MCF 10A (cell line): ENCODE measurements around the gene NTM. TPM values are rescaled to one million over a fixed set of nuclear protein-coding genes. Genes with fewer than 3 reads are reported as not detected.

Experiments used
- BruUV-seq: library from RNA; stranded (reverse); fragments of 400-500 nt; replicated peaks from 2 replicates; lab custom pipeline; 2021; lab: Mats Ljungman, UMichigan
- CTCF ChIA-PET: fragments of 300-600 bp; sonication (Branson Sonifier 250); formaldehyde crosslinking; extraction: SDS; loops from one replicate; lab custom pipeline; 2021; ENCODE audit warnings: antibody characterized with exemption, inconsistent platforms; lab: Yijun Ruan, JAX
- POLR2A ChIA-PET: fragments of 300-600, 350-650 bp; sonication (Branson Sonifier 250); formaldehyde crosslinking; extraction: SDS; loops from one replicate; lab custom pipeline; 2020; ENCODE audit warnings: antibody characterized with exemption, inconsistent platforms; lab: Yijun Ruan, JAX
- DNase-seq: peaks from one replicate; pipeline ENCODE4 v3.0.0-alpha.2; 2018; ENCODE audit not compliant: unreplicated experiment
- H3K27ac Mint-ChIP-seq: one replicate; pipeline ENCODE4 v1.8.0; 2022; ENCODE audit warnings: mild to moderate bottlenecking, low read depth, mixed read lengths; ENCODE audit not compliant: unreplicated experiment
- H3K27me3 Mint-ChIP-seq: one replicate; pipeline ENCODE4 v1.8.0; 2022; ENCODE audit warnings: mixed read lengths; ENCODE audit not compliant: insufficient read depth, unreplicated experiment
- H3K36me3 Mint-ChIP-seq: one replicate; pipeline ENCODE4 v1.8.0; 2022; ENCODE audit warnings: mild to moderate bottlenecking, moderate library complexity, mixed read lengths; ENCODE audit not compliant: insufficient read depth, unreplicated experiment
- H3K4me1 Mint-ChIP-seq: one replicate; pipeline ENCODE4 v1.8.0; 2022; ENCODE audit warnings: mixed read lengths; ENCODE audit not compliant: insufficient read depth, unreplicated experiment
- H3K4me3 Mint-ChIP-seq: one replicate; pipeline ENCODE4 v1.8.0; 2022; ENCODE audit warnings: mild to moderate bottlenecking, moderate library complexity, mixed read lengths; ENCODE audit not compliant: unreplicated experiment
- H3K9me3 Mint-ChIP-seq: one replicate; pipeline ENCODE4 v1.8.0; 2022; ENCODE audit warnings: mixed read lengths; ENCODE audit not compliant: unreplicated experiment
- CTCF ChIP-seq: fragments of 200-600 bp; IDR thresholded peaks from one replicate; pipeline ENCODE4 v1.8.0; 2022; ENCODE audit warnings: antibody characterized with exemption, mild to moderate bottlenecking; ENCODE audit not compliant: unreplicated experiment
- intact Hi-C: fragments of 100-400 bp; cut with micrococcal nuclease; formaldehyde crosslinking; loops from 2 replicates; pipeline ENCODE4 v1.14.1; 2022
- total RNA-seq: library from RNA; stranded (reverse); gene quantifications from 2 replicates; pipeline ENCODE4 v1.2.3, GENCODE V29; 2022

Gene NTM
- total RNA-seq, 1 experiment from 2014 or later: not detected

- Mint-ChIP-seq H3K9me3 (peaks cover 26% of the 10 kb centered on the region), H3K36me3 (no peaks in the 10 kb centered on the region), H3K4me1 (no peaks in the 10 kb centered on the region), H3K27me3 (no peaks in the 10 kb centered on the region), H3K27ac (no peak overlapping the region), H3K4me3 (no peak overlapping the region)
- no peak for TF ChIP-seq CTCF
- no peak for DNase-seq
- POLR2A ChIA-PET: no interaction called here
- BruUV-seq: no TSS peak
- intact Hi-C loops: no loop called here
- CTCF ChIA-PET: no interaction called here
Observed at GRCh38 chr11:131816051-131816450, 445.6 kb downstream of the NTM start.

- H3K27ac Mint-ChIP-seq: no peak overlapping the region
- H3K36me3 Mint-ChIP-seq: no peaks in the 10 kb centered on the region
- CTCF ChIA-PET: no interaction called here
- POLR2A ChIA-PET: no interaction called here
- intact Hi-C loops: no loop called here
- H3K4me1 Mint-ChIP-seq: no peaks in the 10 kb centered on the region
- TF ChIP-seq CTCF: no peak
- H3K27me3 Mint-ChIP-seq: no peaks in the 10 kb centered on the region
- H3K4me3 Mint-ChIP-seq: no peak overlapping the region
- BruUV-seq: no TSS peak
- H3K9me3 Mint-ChIP-seq: peaks cover 41% of the 10 kb centered on the region
- DNase-seq: no peak
Observed at GRCh38 chr11:131817687-131818188, 447.3 kb downstream of the NTM start.

- CTCF ChIA-PET: no interaction called here
- Mint-ChIP-seq H3K4me3 (no peak overlapping the region), H3K27ac (no peak overlapping the region), H3K9me3 (peaks cover 60% of the 10 kb centered on the region), H3K27me3 (no peaks in the 10 kb centered on the region), H3K36me3 (no peaks in the 10 kb centered on the region), H3K4me1 (no peaks in the 10 kb centered on the region)
- no TSS peak for BruUV-seq
- no peak for DNase-seq
- intact Hi-C loops: no loop called here
- TF ChIP-seq CTCF: no peak
- POLR2A ChIA-PET: no interaction called here
Observed at GRCh38 chr11:131819865-131820264, 449.4 kb downstream of the NTM start.

GRCh38 chr11:131822506-131822905, 452.1 kb downstream of the NTM start:
- no peaks in the 10 kb centered on the region for H3K4me1 Mint-ChIP-seq
- no peak for DNase-seq
- intact Hi-C loops: no loop called here
- no peak overlapping the region for H3K4me3 Mint-ChIP-seq
- POLR2A ChIA-PET: interaction anchor here (0.6 kb wide), 1 partner anchor 1432 kb away, joined by 3 read pairs; no protein-coding TSS in a partner anchor
- no peak for TF ChIP-seq CTCF
- no peak overlapping the region for H3K27ac Mint-ChIP-seq
- no peaks in the 10 kb centered on the region for H3K36me3 Mint-ChIP-seq
- BruUV-seq: no TSS peak
- H3K27me3 Mint-ChIP-seq: no peaks in the 10 kb centered on the region
- H3K9me3 Mint-ChIP-seq: peaks cover 51% of the 10 kb centered on the region
- CTCF ChIA-PET: no interaction called here
